Suprapubic skin (tissue), 4 donors: ENCODE measurements around the gene HYI.

Source experiments
- EP300 ChIP-seq: sonication (generic); formaldehyde crosslinking; IDR thresholded peaks from one replicate; pipeline ENCODE4 v1.6.1; 2017; ENCODE audit warnings: antibody characterized with exemption
- POLR2A ChIP-seq, 2 donors: fragments of 450-650 bp; IDR thresholded peaks; one replicate each; pipeline ENCODE4 v1.6.1; 2017; ENCODE audit warnings: antibody characterized with exemption in 2 of 2, mild to moderate bottlenecking in 2 of 2, moderate library complexity in 2 of 2
- POLR2AphosphoS5 ChIP-seq, 3 donors: sonication (generic); formaldehyde crosslinking; IDR thresholded peaks; one replicate each; pipeline ENCODE4 v1.6.1; 2017; ENCODE audit warnings: antibody characterized with exemption in 3 of 3
- TF ChIP-seq, protein P1 (sequence below), 2 donors: fragments of 200-600 bp in 1 of 2; fragments of 450-650 bp in 1 of 2; sonication (generic) in 1 of 2; IDR thresholded peaks; one replicate each; pipeline ENCODE4 v1.5.1; 2016 to 2019; ENCODE audit warnings: antibody characterized with exemption in 2 of 2, mild to moderate bottlenecking in 1 of 2, moderate library complexity in 1 of 2

DNA sequence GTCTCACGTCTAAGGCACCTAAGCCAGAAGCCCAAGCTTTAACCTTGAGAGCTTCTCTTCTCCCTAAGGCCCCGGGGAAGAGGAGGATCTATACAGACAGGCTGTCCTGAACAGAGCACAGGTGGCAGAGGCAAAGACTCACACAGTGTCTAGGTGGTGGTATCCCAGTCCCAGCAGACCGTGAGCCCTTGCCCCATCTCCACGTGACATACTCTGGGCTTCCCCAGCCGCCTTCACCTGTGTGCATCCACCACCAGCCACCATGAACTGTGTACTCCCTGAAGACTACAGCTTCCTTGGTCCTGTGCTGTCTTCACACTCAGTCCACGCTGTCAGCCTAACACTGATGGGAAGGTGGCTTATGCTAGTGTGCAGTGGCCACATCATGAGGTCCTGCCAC, 32.3 kb downstream of the HYI start:
- TF ChIP-seq, protein P1, sequence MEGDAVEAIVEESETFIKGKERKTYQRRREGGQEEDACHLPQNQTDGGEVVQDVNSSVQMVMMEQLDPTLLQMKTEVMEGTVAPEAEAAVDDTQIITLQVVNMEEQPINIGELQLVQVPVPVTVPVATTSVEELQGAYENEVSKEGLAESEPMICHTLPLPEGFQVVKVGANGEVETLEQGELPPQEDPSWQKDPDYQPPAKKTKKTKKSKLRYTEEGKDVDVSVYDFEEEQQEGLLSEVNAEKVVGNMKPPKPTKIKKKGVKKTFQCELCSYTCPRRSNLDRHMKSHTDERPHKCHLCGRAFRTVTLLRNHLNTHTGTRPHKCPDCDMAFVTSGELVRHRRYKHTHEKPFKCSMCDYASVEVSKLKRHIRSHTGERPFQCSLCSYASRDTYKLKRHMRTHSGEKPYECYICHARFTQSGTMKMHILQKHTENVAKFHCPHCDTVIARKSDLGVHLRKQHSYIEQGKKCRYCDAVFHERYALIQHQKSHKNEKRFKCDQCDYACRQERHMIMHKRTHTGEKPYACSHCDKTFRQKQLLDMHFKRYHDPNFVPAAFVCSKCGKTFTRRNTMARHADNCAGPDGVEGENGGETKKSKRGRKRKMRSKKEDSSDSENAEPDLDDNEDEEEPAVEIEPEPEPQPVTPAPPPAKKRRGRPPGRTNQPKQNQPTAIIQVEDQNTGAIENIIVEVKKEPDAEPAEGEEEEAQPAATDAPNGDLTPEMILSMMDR (IDR thresholded peaks at IDR 0.05): no peak
- TF ChIP-seq POLR2A (IDR thresholded peaks at IDR 0.05): no peak
- TF ChIP-seq POLR2AphosphoS5 (IDR thresholded peaks at IDR 0.05): no peak
- TF ChIP-seq EP300: no peak
